Kasumi-1 (cell line): ENCODE results near the gene CYP27B1.

ENCODE experiments used
- DNase-seq, 2 experiments: peaks; one replicate each; lab custom pipeline; 2025; lab: John Stamatoyannopoulos, UW

The CYP27B1 gene

GRCh38 chr12:57751788-57752667, 14.8 kb downstream of the CYP27B1 start, which contains the start of gene CDK4:
Gene CDK4 (minus strand): TSS chr12:57752310. CDS start chr12:57751717, 593 bp downstream.
- DNase-seq = peak; percentile 98

GRCh38 chr12:57751432-57751787, 15.5 kb downstream of the CYP27B1 start:
- DNase-seq = no peak

DNA sequence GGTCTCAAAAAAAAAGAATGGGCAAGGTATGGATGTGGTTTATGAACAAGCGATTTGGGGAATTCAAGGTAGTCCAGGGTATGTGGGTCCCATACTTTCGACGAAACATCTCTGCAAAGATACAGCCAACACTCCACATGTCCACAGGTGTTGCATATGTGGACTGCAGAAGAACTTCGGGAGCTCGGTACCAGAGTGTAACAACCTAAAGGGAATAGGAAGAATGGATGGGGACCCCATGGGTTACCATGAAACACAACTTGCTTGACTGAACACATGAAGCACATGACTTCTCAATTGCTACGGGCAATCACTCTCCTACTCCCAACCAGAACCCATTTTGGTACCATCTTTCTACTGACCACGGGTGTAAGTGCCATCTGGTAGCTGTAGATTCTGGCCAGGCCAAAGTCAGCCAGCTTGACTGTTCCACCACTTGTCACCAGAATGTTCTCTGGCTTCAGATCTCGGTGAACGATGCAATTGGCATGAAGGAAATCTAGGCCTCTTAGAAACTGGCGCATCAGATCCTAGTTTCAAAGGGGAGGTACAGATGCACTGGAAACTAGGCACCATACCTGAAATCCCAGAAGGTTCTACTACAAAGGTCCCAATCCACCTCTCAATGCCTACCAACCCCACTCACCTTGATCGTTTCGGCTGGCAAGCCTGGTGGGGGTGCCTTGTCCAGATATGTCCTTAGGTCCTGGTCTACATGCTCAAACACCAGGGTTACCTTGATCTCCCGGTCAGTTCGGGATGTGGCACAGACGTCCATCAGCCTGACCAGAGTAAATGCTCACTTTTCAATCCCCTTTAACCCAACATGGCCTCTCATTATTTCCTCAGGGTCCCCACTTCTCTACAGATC, 16.1 kb downstream of the CYP27B1 start:
- DNase-seq = no peak

DNA sequence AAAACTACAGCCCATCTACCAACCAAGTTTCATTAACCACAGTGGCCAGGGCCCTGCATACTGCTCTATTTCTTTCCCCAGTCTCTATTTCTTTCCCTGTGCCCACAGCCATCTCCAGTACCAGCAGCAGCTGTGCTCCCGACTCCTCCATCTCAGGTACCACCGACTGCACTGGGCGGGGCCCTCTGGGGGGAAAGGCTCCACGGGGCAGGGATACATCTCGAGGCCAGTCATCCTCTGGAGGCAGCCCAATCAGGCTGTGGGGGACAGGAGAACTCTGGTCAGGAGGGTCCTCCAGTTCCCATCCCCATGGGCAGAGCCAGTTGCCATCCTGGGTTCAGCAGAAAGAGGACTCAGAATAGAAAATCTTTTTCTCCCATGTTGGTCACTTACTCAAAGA, 17.8 kb downstream of the CYP27B1 start:
- DNase-seq = no peak

- no peak for DNase-seq
Observed at GRCh38 chr12:57746025-57746424, 20.9 kb downstream of the CYP27B1 start.

DNA sequence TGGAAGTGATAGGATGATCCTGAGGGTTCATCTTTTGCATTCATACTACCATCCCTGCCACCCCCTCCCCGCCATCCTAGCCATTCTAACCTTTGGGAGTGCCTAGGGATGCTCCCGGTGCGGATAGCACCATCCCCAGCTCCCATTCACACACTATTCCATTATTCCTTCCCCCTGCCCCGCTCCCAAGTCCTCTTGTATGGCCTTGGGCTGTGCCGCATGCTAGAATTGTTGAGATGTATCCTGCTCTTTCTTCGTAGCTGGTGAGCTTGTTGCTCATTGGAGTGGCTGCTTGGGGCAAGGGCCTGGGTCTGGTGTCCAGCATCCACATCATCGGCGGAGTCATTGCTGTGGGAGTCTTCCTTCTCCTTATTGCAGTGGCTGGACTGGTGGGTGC, 21.4 kb downstream of the CYP27B1 start:
- DNase-seq = no peak

- peak; percentile 99 to 100 for DNase-seq
Observed at GRCh38 chr12:57744777-57745484, 21.9 kb downstream of the CYP27B1 start, which contains the start of gene TSPAN31. Gene TSPAN31 (plus strand): TSS chr12:57745039. CDS start chr12:57745155, 116 bp downstream.

- no peak for DNase-seq
Observed at GRCh38 chr12:57744194-57744776, 22.6 kb downstream of the CYP27B1 start.

DNA sequence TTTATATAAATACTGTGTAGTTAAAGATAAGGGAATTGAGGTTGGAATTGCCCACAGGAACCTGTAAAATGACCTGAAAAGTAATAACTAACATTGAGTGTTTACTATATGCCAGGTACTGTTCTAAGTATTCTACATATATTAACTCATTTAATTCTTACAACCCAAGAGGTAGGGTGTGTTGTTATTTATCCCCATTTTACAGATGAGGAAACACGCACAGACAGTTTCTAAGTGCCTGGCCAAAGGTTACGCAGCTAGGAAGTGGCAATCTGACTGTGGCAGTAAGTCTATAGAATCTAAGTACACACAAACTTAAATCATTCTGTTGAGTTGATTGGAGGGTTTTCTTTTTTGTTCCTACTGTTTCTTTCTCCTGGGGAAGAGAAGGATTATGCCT, 23.1 kb downstream of the CYP27B1 start:
- no peak for DNase-seq

- peak; percentile 89 to 91 for DNase-seq
Observed at GRCh38 chr12:57741844-57742738, 24.8 kb downstream of the CYP27B1 start.

GRCh38 chr12:57741413-57741789, 25.5 kb downstream of the CYP27B1 start:
- no peak for DNase-seq

GRCh38 chr12:57740656-57741412, 26.0 kb downstream of the CYP27B1 start:
- DNase-seq = peak; percentile 92 to 96

- DNase-seq = no peak
Observed at GRCh38 chr12:57739914-57740538, 26.9 kb downstream of the CYP27B1 start.

DNA sequence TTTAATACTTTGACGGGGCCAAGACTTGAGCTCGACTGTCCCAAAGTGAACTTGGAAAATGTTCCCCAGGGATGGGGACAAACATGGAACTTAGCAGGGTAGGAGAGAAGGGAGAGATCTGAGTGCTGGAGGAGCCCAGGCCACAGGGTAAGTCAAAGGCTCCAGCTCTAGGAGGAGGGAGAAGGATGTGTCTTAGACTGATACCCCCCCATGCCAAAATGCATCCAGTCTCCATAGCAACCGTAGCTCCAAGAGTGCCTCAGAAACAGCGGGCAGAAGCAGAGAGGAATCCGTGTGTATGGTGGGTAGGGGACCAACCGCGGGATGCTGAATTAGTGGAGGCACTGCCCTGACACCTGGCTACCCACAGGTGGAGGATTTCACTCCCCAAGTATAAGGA, 27.5 kb downstream of the CYP27B1 start:
- DNase-seq = no peak

GRCh38 chr12:57738661-57739237, 28.1 kb downstream of the CYP27B1 start, which contains the start of gene AGAP2:
Gene AGAP2 (minus strand): TSS chr12:57738742. CDS start chr12:57738246, 496 bp downstream.
- DNase-seq = no peak

DNA sequence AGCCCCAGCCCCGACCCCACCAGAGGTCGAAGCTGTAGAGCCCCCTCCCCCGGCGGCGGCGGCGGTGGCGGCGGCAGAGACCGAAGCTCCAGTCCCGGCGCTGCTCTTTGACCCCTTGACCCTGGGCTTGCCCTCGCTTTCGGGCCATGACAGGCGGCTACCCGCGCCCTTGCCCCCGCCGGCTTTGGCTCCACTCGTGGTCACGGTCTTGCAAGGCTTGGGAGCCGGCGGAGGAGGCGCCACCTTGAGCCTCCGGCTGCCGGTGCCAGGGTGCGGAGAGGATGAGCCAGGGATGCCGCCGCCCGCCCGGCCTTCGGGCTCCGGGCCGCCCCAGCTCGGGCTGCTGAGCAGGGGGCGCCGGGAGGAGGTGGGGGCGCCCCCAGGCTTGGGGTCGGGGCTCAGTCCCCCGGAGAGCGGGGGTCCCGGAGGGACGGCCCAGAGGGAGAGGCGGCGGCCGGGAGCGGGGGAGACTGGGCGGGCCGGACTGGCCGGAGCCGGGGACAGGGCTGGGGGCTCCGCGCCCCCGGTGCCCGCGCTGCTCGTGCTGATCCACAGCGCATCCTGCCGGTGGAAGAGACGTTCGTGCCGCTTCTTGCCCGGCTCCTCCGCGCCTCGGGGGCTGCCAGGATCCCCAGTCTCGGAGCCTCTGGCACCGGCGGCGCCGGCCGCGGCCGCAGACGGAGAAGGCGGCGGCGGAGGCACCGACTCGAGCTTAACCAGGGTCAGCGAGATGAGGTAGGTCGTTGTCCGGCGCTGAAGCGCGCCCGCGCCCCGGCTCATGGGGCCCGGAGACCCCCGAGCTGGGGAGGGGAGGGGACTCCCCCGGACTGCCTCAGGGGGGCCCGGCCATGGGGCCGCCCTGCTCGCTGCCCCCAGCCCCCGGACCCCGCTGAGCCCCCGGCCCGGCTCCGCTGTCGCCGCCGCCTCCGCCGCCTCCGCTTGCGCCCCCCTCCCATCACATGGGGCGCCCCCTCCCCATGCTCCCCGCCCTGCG, 29.1 kb downstream of the CYP27B1 start:
- DNase-seq = no peak

DNA sequence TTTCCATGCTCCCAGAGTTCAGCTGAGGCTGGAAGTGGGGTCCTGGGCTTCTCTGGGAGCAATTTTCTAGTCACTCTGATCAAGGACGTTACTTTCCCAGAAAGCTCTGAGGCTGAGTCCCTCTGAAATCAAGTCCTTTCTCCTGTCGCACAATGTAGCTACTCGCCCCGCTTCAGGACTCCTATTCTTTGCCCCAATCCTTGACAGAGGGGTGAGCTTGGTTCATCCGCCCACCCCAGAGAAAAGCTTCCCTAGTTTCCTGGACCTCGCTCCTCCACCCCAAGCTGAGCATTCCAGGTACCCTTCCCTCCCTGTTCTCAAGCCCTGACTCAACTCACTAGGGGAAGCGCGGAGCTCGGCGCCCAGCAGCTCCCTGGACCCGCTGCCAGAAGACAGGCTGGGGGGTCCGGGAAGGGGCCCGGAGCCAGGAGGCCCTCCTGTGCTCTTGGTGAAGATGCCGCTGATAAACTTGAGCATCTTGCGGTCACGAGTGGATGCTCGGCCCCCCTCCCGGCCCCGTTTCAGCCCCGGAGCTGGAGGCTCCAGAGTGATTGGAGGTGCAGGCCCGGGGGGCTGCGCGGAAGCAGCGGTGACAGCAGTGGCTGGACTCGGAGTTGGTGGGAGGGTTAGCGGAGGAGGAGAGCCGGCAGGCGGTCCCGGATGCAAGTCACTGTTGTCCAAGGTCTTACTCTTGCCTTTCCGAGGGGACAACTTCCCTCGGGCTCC, 30.0 kb downstream of the CYP27B1 start:
- no peak for DNase-seq
